HG03103 (cell line): ENCODE results near the gene TPX2.

Experiments
- ATAC-seq: cut with Tn5 transposase; IDR thresholded peaks from one replicate; pipeline ENCODE4 v1.9.1; 2021; ENCODE audit warnings: low read depth; ENCODE audit not compliant: unreplicated experiment

Gene TPX2

GRCh38 chr20:31845300-31845863 is 106.3 kb downstream of the TPX2 start, which contains the start of gene FOXS1:
FOXS1 (minus strand) TSS chr20:31845604; CDS start chr20:31845542, 62 bp downstream.
- no peak for ATAC-seq

- ATAC-seq: no peak
These were observed 107.7 kb downstream of the TPX2 start for GRCh38 chr20:31846793-31847138.

- no peak for ATAC-seq
These were observed 109.3 kb downstream of the TPX2 start for GRCh38 chr20:31848088-31848999.

GRCh38 chr20:31849306-31849930 is 110.3 kb downstream of the TPX2 start:
- ATAC-seq: no peak
